Endodermal cell (in vitro differentiated cells): ENCODE measurements around the gene TANC2. TPM values are rescaled to one million over a fixed set of nuclear protein-coding genes. Genes with fewer than 3 reads are reported as not detected.

Source experiments
- DNase-seq: peaks from one replicate; pipeline ENCODE4 v3.0.0-alpha.2; 2017
- H3K27ac ChIP-seq: 2 replicates; pipeline ENCODE4 v1.5.1; 2013; ENCODE audit warnings: mild to moderate bottlenecking, low read depth, low read length, moderate library complexity
- H3K27me3 ChIP-seq: 2 replicates; pipeline ENCODE4 v1.6.1; 2013; ENCODE audit warnings: mild to moderate bottlenecking, low read length, moderate library complexity; ENCODE audit not compliant: insufficient read depth, control insufficient read depth, poor library complexity, severe bottlenecking
- H3K36me3 ChIP-seq: 2 replicates; pipeline ENCODE4 v1.7.0; 2013; ENCODE audit warnings: mild to moderate bottlenecking, low read length, moderate library complexity; ENCODE audit not compliant: control insufficient read depth, insufficient read depth
- H3K4me1 ChIP-seq: one replicate; pipeline ENCODE4 v1.7.0; 2013; ENCODE audit warnings: low read length; ENCODE audit not compliant: control insufficient read depth, insufficient read depth
- H3K4me3 ChIP-seq: 2 replicates; pipeline ENCODE4 v1.5.1; 2013; ENCODE audit warnings: mild to moderate bottlenecking, low read length, moderate library complexity
- H3K9ac ChIP-seq: 2 replicates; pipeline ENCODE4 v1.6.1; 2013; ENCODE audit warnings: mild to moderate bottlenecking, low read length, moderate library complexity; ENCODE audit not compliant: poor library complexity, severe bottlenecking; ENCODE audit errors: extremely low read depth
- H3K9me3 ChIP-seq: 2 replicates; pipeline ENCODE4 v1.6.1; 2013; ENCODE audit warnings: mild to moderate bottlenecking, low read length, moderate library complexity; ENCODE audit not compliant: control insufficient read depth
- H3K27ac Mint-ChIP-seq: 2 replicates; pipeline ENCODE4 v1.8.0; 2020; ENCODE audit warnings: mixed read lengths
- H3K27me3 Mint-ChIP-seq: 2 replicates; pipeline ENCODE4 v1.8.0; 2021; ENCODE audit warnings: mild to moderate bottlenecking, mixed read lengths; ENCODE audit not compliant: insufficient read depth
- H3K36me3 Mint-ChIP-seq: 2 replicates; pipeline ENCODE4 v1.8.0; 2020; ENCODE audit warnings: low read depth, mixed read lengths
- H3K4me1 Mint-ChIP-seq: 2 replicates; pipeline ENCODE4 v1.8.0; 2020; ENCODE audit warnings: mixed read lengths
- H3K4me3 Mint-ChIP-seq: 2 replicates; pipeline ENCODE4 v1.8.0; 2020; ENCODE audit warnings: mild to moderate bottlenecking, moderate library complexity, mixed read lengths
- H3K9me3 Mint-ChIP-seq: 2 replicates; pipeline ENCODE4 v1.8.0; 2020; ENCODE audit warnings: mild to moderate bottlenecking, mixed read lengths
- CTCF ChIP-seq: fragments of 200-600 bp; sonication (generic); conservative IDR thresholded peaks from 2 replicates; pipeline ENCODE4 v1.5.0; 2021; ENCODE audit warnings: antibody characterized with exemption, mild to moderate bottlenecking
- WGBS, 2 experiments: methylation state at CpG; one replicate each; pipeline versions ENCODE4 v1.1.5 to v1.1.7; 2013; ENCODE audit warnings: missing lambda C conversion rate in 2 of 2, mixed read lengths in 1 of 2; ENCODE audit not compliant: insufficient coverage in 1 of 2, insufficient read length in 1 of 2; 5-methylcytosine and 5-hydroxymethylcytosine counted together
- total RNA-seq, 2 donors: library from RNA; stranded (reverse); fragmentation: NEBNext Ultra II Directional in 1 of 2; extraction: Animal tissue kit (Norgen Biotek cat#: 25700) in 1 of 2; gene quantifications; 2 replicates in 1 of 2; 3 replicates in 1 of 2; pipeline ENCODE4 v1.2.1, GENCODE V29; 2021

TANC2 gene
- total RNA-seq, 2 donors from 2014 or later = 16.7 to 22.9 TPM

DNA sequence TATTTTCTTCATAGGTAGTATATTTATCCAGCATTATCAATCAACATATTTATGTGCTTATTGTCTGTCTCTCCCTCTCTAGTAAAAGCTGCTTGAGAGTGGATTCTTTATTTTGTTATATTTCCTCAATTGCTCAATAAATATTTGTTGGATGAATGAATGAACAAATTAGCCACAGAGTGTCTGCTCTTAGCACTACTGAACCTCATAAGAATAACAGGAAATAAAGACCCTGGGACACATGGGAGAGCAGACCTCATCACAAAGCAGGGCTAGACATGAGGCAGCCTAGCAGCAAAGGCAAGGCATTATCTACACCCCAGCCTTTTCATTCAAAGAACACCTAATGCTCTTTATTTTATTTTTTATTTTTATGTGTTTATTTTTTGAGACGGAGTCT, 34.9 kb upstream of the TANC2 start:
- no peaks in the 10 kb centered on the region for H3K4me1 ChIP-seq
- Mint-ChIP-seq H3K36me3 (no peaks in the 10 kb centered on the region), H3K27ac (no peak overlapping the region), H3K4me1 (no peaks in the 10 kb centered on the region), H3K4me3 (no peak overlapping the region), H3K27me3 (peaks cover 5% of the 10 kb centered on the region), H3K9me3 (no peaks in the 10 kb centered on the region)
- TF ChIP-seq CTCF = no peak
- no peak overlapping the region for H3K4me3 ChIP-seq
- H3K9ac ChIP-seq = no peak overlapping the region
- H3K36me3 ChIP-seq = no peaks in the 10 kb centered on the region
- H3K27me3 ChIP-seq = no peaks in the 10 kb centered on the region
- no peak overlapping the region for H3K27ac ChIP-seq
- DNase-seq = no peak
- WGBS, 2 experiments = 88 to 93% methylated on average over 1 of the region's 1 CpG
- H3K9me3 ChIP-seq = no peaks in the 10 kb centered on the region

DNA sequence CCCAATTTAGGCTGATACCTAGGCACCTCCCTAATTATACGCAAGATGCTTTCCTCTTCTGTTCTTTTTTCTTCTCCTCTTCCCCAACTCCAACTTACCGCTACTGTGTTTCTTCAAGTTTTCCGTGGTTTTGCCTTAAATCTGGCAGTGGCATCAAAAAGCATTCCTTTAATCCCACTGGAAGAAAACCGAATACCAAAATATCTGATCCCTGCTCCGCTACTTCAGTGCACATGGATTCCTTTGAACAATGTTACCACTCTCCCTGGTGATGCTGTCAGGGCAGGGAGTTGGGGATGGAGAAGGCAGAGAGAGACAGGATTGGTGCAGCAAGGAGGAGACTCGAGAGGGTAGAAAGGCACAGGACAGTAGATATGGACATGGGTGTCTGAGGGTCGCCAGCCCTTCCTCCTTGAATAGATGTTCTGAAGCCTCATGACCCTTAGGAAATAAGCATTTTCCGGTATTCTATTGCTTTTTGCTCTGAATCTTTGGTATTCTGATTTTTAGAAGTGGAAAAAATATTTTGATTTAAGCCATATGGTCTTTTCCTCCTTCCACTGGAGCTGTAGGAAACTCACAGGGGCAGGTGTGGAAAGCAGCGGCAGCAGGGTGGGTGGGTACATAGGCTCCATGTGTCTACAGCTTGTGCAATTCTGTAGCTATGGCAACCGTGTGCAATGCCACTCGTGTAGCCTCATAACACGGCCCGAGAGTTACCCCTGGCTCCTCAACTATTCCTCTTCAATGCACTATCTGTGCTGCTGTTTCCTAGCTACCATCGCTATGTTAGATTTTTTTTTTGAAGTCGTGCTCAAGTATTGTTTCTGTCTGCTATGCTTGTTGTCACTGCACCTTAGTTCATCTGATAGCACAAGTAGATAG, 32.3 kb upstream of the TANC2 start:
- no peak overlapping the region for H3K9ac ChIP-seq
- H3K4me1 Mint-ChIP-seq = no peaks in the 10 kb centered on the region
- no peak for TF ChIP-seq CTCF
- H3K4me3 ChIP-seq = no peak overlapping the region
- no peak for DNase-seq
- no peak overlapping the region for H3K27ac Mint-ChIP-seq
- peaks cover 4% of the 10 kb centered on the region for H3K9me3 ChIP-seq
- H3K4me3 Mint-ChIP-seq = no peak overlapping the region
- peaks cover 2% of the 10 kb centered on the region for H3K27me3 Mint-ChIP-seq
- no peaks in the 10 kb centered on the region for H3K36me3 Mint-ChIP-seq
- H3K27ac ChIP-seq = no peak overlapping the region
- H3K36me3 ChIP-seq = no peaks in the 10 kb centered on the region
- 75 to 90% methylated on average over 8 to 15 of the region's 15 CpGs for WGBS, 2 experiments
- H3K4me1 ChIP-seq = no peaks in the 10 kb centered on the region
- no peaks in the 10 kb centered on the region for H3K27me3 ChIP-seq
- peaks cover 1% of the 10 kb centered on the region for H3K9me3 Mint-ChIP-seq

GRCh38 chr17:62935098-62935497, 30.9 kb upstream of the TANC2 start:
- no peak for TF ChIP-seq CTCF
- H3K9me3 ChIP-seq = peaks cover 4% of the 10 kb centered on the region
- Mint-ChIP-seq H3K27ac (no peak overlapping the region), H3K9me3 (peaks cover 6% of the 10 kb centered on the region), H3K27me3 (peaks cover 2% of the 10 kb centered on the region), H3K4me3 (no peak overlapping the region), H3K4me1 (no peaks in the 10 kb centered on the region), H3K36me3 (peaks cover 2% of the 10 kb centered on the region)
- DNase-seq = no peak
- no peaks in the 10 kb centered on the region for H3K4me1 ChIP-seq
- no peak overlapping the region for H3K27ac ChIP-seq
- no peak overlapping the region for H3K9ac ChIP-seq
- WGBS, 2 experiments = 94% methylated on average over 1 of the region's 1 CpG; no CpG with 5 or more reads in 1 of the 2 experiments
- no peaks in the 10 kb centered on the region for H3K36me3 ChIP-seq
- H3K4me3 ChIP-seq = no peak overlapping the region
- H3K27me3 ChIP-seq = no peaks in the 10 kb centered on the region
